IPS-20b (cell line): ENCODE measurements around the gene SLC9A3.

Source experiments
- H3K27ac ChIP-seq: one replicate; pipeline ENCODE4 v1.5.1; 2013; ENCODE audit warnings: low read length
- H3K27me3 ChIP-seq: 2 replicates; pipeline ENCODE4 v1.6.1; 2013; ENCODE audit warnings: mild to moderate bottlenecking, low read length, inconsistent platforms; ENCODE audit not compliant: insufficient read depth
- H3K36me3 ChIP-seq: 2 replicates; pipeline ENCODE4 v1.6.1; 2013; ENCODE audit warnings: low read depth, mild to moderate bottlenecking, inconsistent platforms, low read length, moderate library complexity; ENCODE audit not compliant: insufficient read depth
- H3K4me1 ChIP-seq: 2 replicates; pipeline ENCODE4 v1.6.1; 2013; ENCODE audit warnings: mild to moderate bottlenecking, control low read depth, inconsistent platforms, low read length, moderate library complexity; ENCODE audit not compliant: insufficient read depth
- H3K4me3 ChIP-seq: 2 replicates; pipeline ENCODE4 v1.5.1; 2013; ENCODE audit warnings: mild to moderate bottlenecking, low read length, inconsistent platforms
- H3K9ac ChIP-seq: 2 replicates; pipeline ENCODE4 v1.6.1; 2013; ENCODE audit warnings: low read depth, mild to moderate bottlenecking, inconsistent platforms, low read length, moderate library complexity
- H3K9me3 ChIP-seq: 2 replicates; pipeline ENCODE4 v1.6.1; 2013; ENCODE audit warnings: mild to moderate bottlenecking, low read depth, low read length, inconsistent platforms; ENCODE audit not compliant: insufficient read depth

SLC9A3 gene

GRCh38 chr5:435961-436640 lies 88.1 kb downstream of the SLC9A3 start:
- no peaks in the 10 kb centered on the region for H3K36me3 ChIP-seq
- H3K27ac ChIP-seq, result no peak overlapping the region
- no peaks in the 10 kb centered on the region for H3K9me3 ChIP-seq
- H3K4me1 ChIP-seq, result no peaks in the 10 kb centered on the region
- no peaks in the 10 kb centered on the region for H3K27me3 ChIP-seq
- H3K9ac ChIP-seq, result no peak overlapping the region
- no peak overlapping the region for H3K4me3 ChIP-seq

GRCh38 chr5:435156-435790 lies 89.0 kb downstream of the SLC9A3 start:
- no peak overlapping the region for H3K9ac ChIP-seq
- no peaks in the 10 kb centered on the region for H3K4me1 ChIP-seq
- no peaks in the 10 kb centered on the region for H3K9me3 ChIP-seq
- no peak overlapping the region for H3K4me3 ChIP-seq
- H3K27me3 ChIP-seq, result no peaks in the 10 kb centered on the region
- H3K36me3 ChIP-seq, result no peaks in the 10 kb centered on the region
- H3K27ac ChIP-seq, result no peak overlapping the region

DNA sequence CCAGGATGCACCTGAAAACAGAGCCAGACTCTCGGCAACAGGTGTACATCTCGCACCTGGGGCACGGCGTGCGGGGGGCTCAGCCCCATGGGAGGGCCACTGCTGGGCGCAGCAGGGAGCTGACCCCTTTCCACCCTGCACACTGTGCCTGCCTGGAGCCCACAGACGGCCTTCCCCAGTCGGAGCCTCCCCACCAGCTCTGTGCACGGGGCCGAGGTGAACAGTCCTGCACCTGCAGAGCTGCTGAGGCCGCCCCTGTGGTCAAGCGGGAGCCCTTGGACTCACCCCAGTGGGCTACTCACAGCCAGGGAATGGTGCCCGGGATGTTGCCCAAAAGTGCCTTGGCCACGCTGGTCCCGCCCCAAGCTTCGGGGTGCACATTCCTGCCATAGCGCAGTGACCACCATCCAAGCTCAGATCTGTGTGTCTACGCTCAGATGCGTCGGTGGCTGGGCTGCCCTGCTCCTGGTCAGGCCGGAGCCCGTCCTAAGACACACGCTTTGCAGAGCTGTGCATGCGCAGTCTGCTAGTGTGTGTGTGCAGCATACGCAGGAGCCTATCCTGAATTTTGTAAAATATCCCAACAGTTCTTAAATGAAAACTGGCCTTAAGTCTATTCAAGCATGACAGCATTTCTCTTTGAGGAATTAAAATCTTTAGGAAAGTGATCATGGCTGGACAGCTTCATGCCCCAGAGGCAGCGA lies 89.7 kb downstream of the SLC9A3 start:
- Histone ChIP-seq H3K27ac (no peak overlapping the region), H3K9ac (no peak overlapping the region), H3K4me3 (no peak overlapping the region), H3K4me1 (no peaks in the 10 kb centered on the region), H3K27me3 (no peaks in the 10 kb centered on the region), H3K36me3 (no peaks in the 10 kb centered on the region), H3K9me3 (no peaks in the 10 kb centered on the region)

GRCh38 chr5:433836-434235 lies 90.4 kb downstream of the SLC9A3 start:
- H3K27me3 ChIP-seq, result no peaks in the 10 kb centered on the region
- H3K9ac ChIP-seq, result no peak overlapping the region
- no peak overlapping the region for H3K27ac ChIP-seq
- no peaks in the 10 kb centered on the region for H3K4me1 ChIP-seq
- H3K9me3 ChIP-seq, result no peaks in the 10 kb centered on the region
- no peaks in the 10 kb centered on the region for H3K36me3 ChIP-seq
- H3K4me3 ChIP-seq, result no peak overlapping the region

DNA sequence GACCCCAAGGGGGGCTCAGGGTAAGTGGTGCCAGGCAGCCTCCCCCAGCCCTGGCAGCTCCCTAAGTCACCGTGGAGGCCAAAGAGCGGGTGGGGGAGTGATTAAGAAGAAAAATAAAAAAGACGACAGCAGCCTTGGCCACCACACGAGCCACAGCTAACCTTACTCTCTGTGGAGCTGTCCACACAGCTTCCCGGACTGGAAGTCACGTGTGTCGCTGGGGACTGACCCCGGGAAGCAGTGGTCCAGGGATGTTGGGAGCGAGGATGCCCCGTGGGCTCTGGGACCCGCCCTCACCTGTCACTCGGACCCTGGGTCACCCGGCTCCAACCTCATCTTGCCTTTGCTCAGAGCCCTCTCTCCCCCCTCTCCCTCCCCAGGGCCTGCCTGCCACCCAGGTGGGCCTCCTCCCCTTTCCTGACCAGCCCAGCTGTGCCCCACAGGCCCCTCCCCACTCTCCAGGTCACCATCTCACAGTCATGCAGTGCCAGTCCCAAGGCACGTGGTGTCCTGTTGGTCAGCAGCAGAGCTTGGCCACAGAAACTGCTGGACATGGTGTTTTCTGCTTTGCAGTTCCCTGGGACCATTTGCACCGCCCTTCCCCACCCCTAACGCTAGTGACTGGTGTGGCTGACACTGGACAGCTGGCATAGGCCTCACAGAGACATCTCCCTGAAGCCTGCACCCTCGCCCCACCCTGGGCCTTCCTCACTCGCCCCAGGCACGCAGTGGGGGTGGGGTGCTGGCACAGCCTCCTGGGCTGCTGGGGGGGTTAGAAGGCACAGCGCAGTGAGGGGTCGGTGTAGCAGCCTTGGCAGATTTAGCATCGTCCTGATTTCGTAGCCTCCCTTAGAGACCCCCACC lies 91.1 kb downstream of the SLC9A3 start:
- Histone ChIP-seq H3K27me3 (no peaks in the 10 kb centered on the region), H3K9ac (no peak overlapping the region), H3K4me1 (no peaks in the 10 kb centered on the region), H3K9me3 (no peaks in the 10 kb centered on the region), H3K4me3 (no peak overlapping the region), H3K27ac (no peak overlapping the region), H3K36me3 (no peaks in the 10 kb centered on the region)

DNA sequence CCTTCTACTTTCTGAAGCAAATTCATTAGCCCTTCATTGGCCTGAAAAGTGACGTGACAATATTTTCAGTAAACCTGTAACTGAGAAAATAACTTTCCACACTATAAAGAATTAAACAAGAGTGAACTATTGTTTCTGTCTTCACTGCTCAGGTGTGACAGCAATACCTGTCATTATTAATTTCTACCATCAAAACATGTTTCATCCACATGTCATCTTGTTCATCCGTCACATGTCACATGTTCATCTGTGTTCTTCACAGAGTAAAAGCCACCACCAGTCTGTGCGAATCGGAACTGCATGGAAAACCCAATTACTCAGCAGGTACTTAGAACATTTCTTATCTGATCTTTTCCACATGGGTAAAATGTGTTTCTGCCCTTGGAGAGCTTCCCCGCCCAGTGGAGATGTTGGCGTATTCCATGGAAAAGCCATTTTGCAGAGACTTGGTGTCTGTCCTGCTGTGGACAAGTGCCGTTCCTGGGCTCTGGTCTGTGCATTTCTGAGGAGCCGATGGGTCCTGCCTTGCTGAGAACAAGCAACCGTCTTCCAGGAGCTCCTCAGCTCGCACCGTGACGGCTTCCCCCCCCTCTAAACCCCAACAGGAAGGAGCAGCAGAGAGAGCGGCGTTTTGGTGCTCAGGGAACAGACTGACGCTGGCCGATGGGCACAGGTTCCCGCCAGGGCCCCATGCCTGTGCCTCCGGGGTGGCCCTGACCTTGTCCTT lies 91.9 kb downstream of the SLC9A3 start:
- H3K4me1 ChIP-seq, result no peaks in the 10 kb centered on the region
- no peaks in the 10 kb centered on the region for H3K27me3 ChIP-seq
- no peaks in the 10 kb centered on the region for H3K36me3 ChIP-seq
- H3K9me3 ChIP-seq, result no peaks in the 10 kb centered on the region
- no peak overlapping the region for H3K9ac ChIP-seq
- H3K4me3 ChIP-seq, result no peak overlapping the region
- no peak overlapping the region for H3K27ac ChIP-seq

GRCh38 chr5:431711-432050 lies 92.6 kb downstream of the SLC9A3 start:
- Histone ChIP-seq H3K9ac (no peak overlapping the region), H3K4me3 (no peak overlapping the region), H3K4me1 (no peaks in the 10 kb centered on the region), H3K27me3 (no peaks in the 10 kb centered on the region), H3K36me3 (no peaks in the 10 kb centered on the region), H3K27ac (no peak overlapping the region), H3K9me3 (no peaks in the 10 kb centered on the region)

- H3K36me3 ChIP-seq, result no peaks in the 10 kb centered on the region
- no peak overlapping the region for H3K9ac ChIP-seq
Observed at GRCh38 chr5:431001-431710, 93.1 kb downstream of the SLC9A3 start.

GRCh38 chr5:430214-430925 lies 93.9 kb downstream of the SLC9A3 start:
- H3K9ac ChIP-seq, result no peak overlapping the region
- H3K27me3 ChIP-seq, result no peaks in the 10 kb centered on the region
- H3K36me3 ChIP-seq, result no peaks in the 10 kb centered on the region
- no peaks in the 10 kb centered on the region for H3K9me3 ChIP-seq
- no peak overlapping the region for H3K4me3 ChIP-seq
- no peaks in the 10 kb centered on the region for H3K4me1 ChIP-seq
- H3K27ac ChIP-seq, result no peak overlapping the region

More at GRCh38 chr5:431001-431710, 93.1 kb downstream of the SLC9A3 start:
- no peak overlapping the region for H3K4me3 ChIP-seq
- H3K9me3 ChIP-seq, result no peaks in the 10 kb centered on the region
- no peaks in the 10 kb centered on the region for H3K4me1 ChIP-seq
- no peaks in the 10 kb centered on the region for H3K27me3 ChIP-seq
- no peak overlapping the region for H3K27ac ChIP-seq

DNA sequence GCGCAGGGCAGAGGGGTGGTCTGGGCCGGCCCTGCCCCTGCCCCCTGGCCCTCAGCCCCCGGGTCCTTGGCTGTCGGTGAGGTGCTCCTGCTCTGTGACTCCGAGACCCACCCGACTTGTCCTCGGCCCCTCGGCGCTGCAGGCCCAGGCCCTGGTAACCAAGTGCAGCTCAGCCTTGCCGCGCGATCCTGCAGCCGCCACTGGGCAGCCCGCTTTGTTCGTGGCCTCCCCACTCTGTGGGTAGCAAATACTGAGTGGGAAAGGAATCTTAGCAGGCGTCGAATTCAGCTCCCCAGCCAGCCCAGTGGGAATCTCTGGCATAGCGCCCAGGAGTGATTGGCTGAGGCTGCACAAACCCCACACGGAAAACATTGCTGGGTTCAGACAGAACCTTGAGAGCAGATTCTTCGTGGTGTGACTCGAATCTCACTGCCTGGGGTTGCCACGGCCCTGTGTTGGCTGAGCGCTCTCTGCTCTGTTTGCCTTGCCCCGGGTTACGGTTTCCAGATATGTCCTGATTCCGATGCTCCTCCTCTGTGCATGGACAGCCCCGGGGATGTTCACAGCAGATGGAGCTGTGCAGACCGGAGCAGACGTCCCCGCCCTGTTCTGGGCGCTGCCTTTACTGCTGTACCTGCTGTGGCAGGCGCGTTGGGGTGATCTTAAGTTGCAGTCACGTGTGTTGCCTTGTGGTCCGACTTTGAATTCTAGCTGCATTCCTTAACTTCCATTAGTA lies 94.6 kb downstream of the SLC9A3 start:
- Histone ChIP-seq H3K9me3 (no peaks in the 10 kb centered on the region), H3K4me1 (no peaks in the 10 kb centered on the region), H3K27me3 (no peaks in the 10 kb centered on the region), H3K36me3 (no peaks in the 10 kb centered on the region), H3K9ac (no peak overlapping the region), H3K27ac (no peak overlapping the region), H3K4me3 (no peak overlapping the region)
